ENCODE measurements around the gene ZNF503. TPM values are rescaled to one million over a fixed set of nuclear protein-coding genes. Genes with fewer than 3 reads are reported as not detected.

Gene ZNF503
- total RNA-seq, 1 experiment from 2014 or later: 2.6 TPM

- no peaks in the 10 kb centered on the region for H3K27me3 ChIP-seq (replicated peaks)
- H3K4me1 ChIP-seq (replicated peaks): no peaks in the 10 kb centered on the region
- H3K36me3 ChIP-seq: no peaks in the 10 kb centered on the region
- H3K4me3 ChIP-seq: no peak overlapping the region
- no peak for DNase-seq (ENCODE audit: low read depth in 1 of 2, low spot score in 2 of 2)
- no peak overlapping the region for H3K27ac ChIP-seq
- H3K9me3 ChIP-seq (replicated peaks): no peaks in the 10 kb centered on the region
Measured at GRCh38 chr10:75355706-75356105, 45.9 kb downstream of the ZNF503 start.

- peak in 1 of 2 experiments; percentile 39 for DNase-seq (ENCODE audit: low read depth in 1 of 2, low spot score in 2 of 2)
- no peaks in the 10 kb centered on the region for H3K36me3 ChIP-seq
- no peaks in the 10 kb centered on the region for H3K9me3 ChIP-seq (replicated peaks)
- no peaks in the 10 kb centered on the region for H3K4me1 ChIP-seq (replicated peaks)
- H3K27ac ChIP-seq: no peak overlapping the region
- no peaks in the 10 kb centered on the region for H3K27me3 ChIP-seq (replicated peaks)
- no peak overlapping the region for H3K4me3 ChIP-seq
Measured at GRCh38 chr10:75353183-75353582, 48.4 kb downstream of the ZNF503 start.

GRCh38 chr10:75352650-75353049 lies 48.9 kb downstream of the ZNF503 start:
- H3K27ac ChIP-seq: no peak overlapping the region
- H3K4me1 ChIP-seq (replicated peaks): no peaks in the 10 kb centered on the region
- H3K36me3 ChIP-seq: no peaks in the 10 kb centered on the region
- H3K9me3 ChIP-seq (replicated peaks): no peaks in the 10 kb centered on the region
- no peak for DNase-seq (ENCODE audit: low read depth in 1 of 2, low spot score in 2 of 2)
- H3K4me3 ChIP-seq: no peak overlapping the region
- H3K27me3 ChIP-seq (replicated peaks): no peaks in the 10 kb centered on the region

- H3K27ac ChIP-seq: no peak overlapping the region
Measured at GRCh38 chr10:75351637-75352036, 49.9 kb downstream of the ZNF503 start.

GRCh38 chr10:75350791-75351190 lies 50.8 kb downstream of the ZNF503 start:
- H3K4me3 ChIP-seq: no peak overlapping the region
- no peaks in the 10 kb centered on the region for H3K27me3 ChIP-seq (replicated peaks)
- H3K4me1 ChIP-seq (replicated peaks): no peaks in the 10 kb centered on the region
- no peak for DNase-seq (ENCODE audit: low read depth in 1 of 2, low spot score in 2 of 2)
- H3K36me3 ChIP-seq: no peaks in the 10 kb centered on the region
- H3K27ac ChIP-seq: no peak overlapping the region
- no peaks in the 10 kb centered on the region for H3K9me3 ChIP-seq (replicated peaks)

More at GRCh38 chr10:75351637-75352036, 49.9 kb downstream of the ZNF503 start:
- Histone ChIP-seq H3K9me3 (replicated peaks) (no peaks in the 10 kb centered on the region), H3K4me3 (no peak overlapping the region), H3K36me3 (no peaks in the 10 kb centered on the region), H3K27me3 (replicated peaks) (no peaks in the 10 kb centered on the region), H3K4me1 (replicated peaks) (no peaks in the 10 kb centered on the region)
- no peak for DNase-seq (ENCODE audit: low read depth in 1 of 2, low spot score in 2 of 2)

Other genes starting within 250 kb of the ZNF503 start
- 223 and 224 TPM in 2 replicates for gene VDAC2, start 191.0 kb downstream of the ZNF503 start, total RNA-seq (2014; rRNA removed; shearing (Covaris generic))
- gene COMTD1, start 165.8 kb downstream of the ZNF503 start, total RNA-seq (2014; rRNA removed; shearing (Covaris generic)): 8.8 and 19.7 TPM in 2 replicates
- not detected in 2 replicates for gene LRMDA, start 29.9 kb upstream of the ZNF503 start, total RNA-seq (2014; rRNA removed; shearing (Covaris generic))

All from SJSA1 (cell line).